ENCODE measurements around the gene CRY2. TPM values are rescaled to one million over a fixed set of nuclear protein-coding genes. Genes with fewer than 3 reads are reported as not detected.

The CRY2 gene
- total RNA-seq, 1 experiment from 2014 or later: 16.1 TPM

DNA sequence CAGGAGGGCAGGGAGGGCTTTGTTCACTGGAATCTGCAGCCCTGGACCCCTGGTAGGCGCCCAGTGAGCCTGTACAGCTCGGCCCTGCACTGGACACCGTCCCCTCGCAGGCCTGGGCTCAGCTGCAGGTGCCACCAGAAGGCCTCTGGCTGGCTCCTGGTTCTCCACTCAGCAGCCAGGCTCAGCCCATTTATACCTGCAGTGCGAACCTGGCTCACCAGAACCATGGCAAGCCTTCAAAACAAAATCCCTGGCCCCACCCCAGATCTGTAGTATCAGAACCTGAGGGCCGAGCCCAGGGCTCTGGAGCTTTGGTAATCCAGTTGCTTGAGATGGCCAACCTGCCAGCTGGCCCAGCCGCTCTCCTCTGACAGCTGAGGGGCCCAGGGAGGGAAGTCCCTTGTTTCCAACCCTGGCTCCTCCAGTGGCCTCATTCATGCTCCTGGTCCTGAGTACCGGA, 60.7 kb downstream of the CRY2 start:
- DNase-seq (ENCODE audit: low read depth in 1 of 2, low spot score in 2 of 2): no peak
- no peak overlapping the region for H3K27ac ChIP-seq
- H3K4me1 ChIP-seq (replicated peaks): no peaks in the 10 kb centered on the region
- peaks cover 39% of the 10 kb centered on the region for H3K36me3 ChIP-seq
- H3K27me3 ChIP-seq (replicated peaks): no peaks in the 10 kb centered on the region
- no peaks in the 10 kb centered on the region for H3K9me3 ChIP-seq (replicated peaks)
- no peak overlapping the region for H3K4me3 ChIP-seq

DNA sequence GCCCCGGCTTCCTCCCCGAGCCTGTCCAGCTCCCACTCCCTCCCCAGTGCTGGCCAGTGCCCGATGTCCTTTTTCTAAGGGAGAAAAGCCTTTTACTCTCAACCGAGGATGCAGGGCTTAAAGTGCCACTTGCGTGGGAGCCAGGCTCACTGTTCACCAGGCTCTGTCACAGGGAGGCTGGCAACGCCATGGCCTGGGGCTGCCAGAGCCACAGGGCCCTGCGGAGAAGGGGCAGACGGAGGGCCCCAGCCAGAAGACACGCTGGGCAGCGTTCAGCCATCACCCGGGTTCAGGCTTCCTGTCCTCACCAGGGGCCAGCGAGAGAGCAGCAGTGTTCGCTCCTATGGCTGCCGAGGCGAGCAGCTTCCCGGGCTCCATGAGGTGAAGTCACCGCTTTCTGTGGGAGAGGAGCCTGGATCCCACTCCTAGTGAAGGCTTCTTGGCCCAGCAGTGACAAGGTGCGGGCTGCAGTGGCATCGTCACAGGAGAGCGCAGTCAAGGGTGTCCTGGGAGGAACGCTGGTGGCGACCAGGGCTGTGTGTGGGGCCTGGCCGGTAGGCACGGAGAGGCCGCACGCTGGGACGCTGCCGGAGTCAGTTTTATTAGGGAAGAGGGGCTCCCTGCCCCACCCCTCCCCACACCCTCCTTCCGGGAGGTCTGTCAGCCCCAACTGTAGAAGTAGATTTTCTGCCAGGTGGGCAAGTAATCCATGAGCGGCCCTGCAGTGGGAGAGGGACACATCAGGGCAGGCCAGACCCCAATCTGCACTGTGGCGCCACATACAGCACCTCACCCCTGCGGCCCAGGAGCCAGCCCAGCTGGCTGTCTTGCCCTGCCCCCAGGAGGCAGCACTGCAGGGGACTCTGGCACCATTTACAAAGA, 62.6 kb downstream of the CRY2 start:
- Histone ChIP-seq H3K36me3 (peaks cover 58% of the 10 kb centered on the region), H3K4me3 (no peak overlapping the region), H3K27me3 (replicated peaks) (no peaks in the 10 kb centered on the region), H3K27ac (no peak overlapping the region), H3K9me3 (replicated peaks) (no peaks in the 10 kb centered on the region), H3K4me1 (replicated peaks) (no peaks in the 10 kb centered on the region)
- DNase-seq (ENCODE audit: low read depth in 1 of 2, low spot score in 2 of 2): no peak

DNA sequence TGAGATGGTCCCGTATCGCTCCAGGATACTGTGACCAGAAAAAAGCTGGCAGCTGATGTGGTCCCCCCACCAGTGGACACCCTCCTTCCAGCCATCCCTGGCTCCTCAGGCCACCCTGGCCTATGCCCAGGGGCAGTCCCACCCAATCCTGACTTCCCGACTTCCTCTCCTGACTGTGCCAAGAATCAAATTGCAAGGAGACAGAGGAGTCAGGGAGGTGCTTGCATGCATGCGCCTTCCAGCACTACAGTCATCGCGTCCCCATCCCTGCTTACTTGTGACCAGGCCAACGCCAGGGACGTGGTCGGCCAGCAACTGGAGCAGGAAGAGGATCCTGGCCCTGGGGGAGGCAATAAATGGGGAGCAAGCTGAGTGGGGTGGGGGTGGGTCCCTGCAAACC, 63.3 kb downstream of the CRY2 start:
- no peak for DNase-seq (ENCODE audit: low read depth in 1 of 2, low spot score in 2 of 2)
- peaks cover 66% of the 10 kb centered on the region for H3K36me3 ChIP-seq
- H3K27me3 ChIP-seq (replicated peaks): no peaks in the 10 kb centered on the region
- H3K9me3 ChIP-seq (replicated peaks): no peaks in the 10 kb centered on the region
- H3K4me3 ChIP-seq: no peak overlapping the region
- H3K27ac ChIP-seq: no peak overlapping the region
- no peaks in the 10 kb centered on the region for H3K4me1 ChIP-seq (replicated peaks)

DNA sequence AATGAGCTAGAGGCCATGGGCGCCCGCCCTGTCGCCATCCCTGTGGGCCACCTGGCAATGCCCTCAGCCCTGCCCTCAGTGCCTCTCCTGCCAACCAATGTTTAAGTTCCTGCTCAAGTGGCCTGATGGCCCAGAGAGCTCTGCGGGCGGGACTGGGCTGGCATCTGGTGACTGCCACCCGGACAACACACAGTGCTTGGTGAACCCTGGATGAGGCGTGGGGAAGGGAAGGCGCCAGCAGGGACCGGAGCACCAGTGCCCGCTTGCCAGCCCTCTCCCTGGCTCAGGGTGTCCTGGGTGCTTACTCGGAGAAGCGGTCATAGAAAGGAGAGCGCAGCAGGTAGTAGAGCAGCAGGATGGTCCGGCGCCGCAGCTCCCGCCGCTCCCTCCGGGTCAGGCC, 66.2 kb downstream of the CRY2 start:
- no peaks in the 10 kb centered on the region for H3K27me3 ChIP-seq (replicated peaks)
- H3K36me3 ChIP-seq: peaks cover 81% of the 10 kb centered on the region
- DNase-seq (ENCODE audit: low read depth in 1 of 2, low spot score in 2 of 2): no peak
- H3K9me3 ChIP-seq (replicated peaks): no peaks in the 10 kb centered on the region
- no peak overlapping the region for H3K27ac ChIP-seq
- peaks cover 13% of the 10 kb centered on the region for H3K4me1 ChIP-seq (replicated peaks)
- no peak overlapping the region for H3K4me3 ChIP-seq

DNA sequence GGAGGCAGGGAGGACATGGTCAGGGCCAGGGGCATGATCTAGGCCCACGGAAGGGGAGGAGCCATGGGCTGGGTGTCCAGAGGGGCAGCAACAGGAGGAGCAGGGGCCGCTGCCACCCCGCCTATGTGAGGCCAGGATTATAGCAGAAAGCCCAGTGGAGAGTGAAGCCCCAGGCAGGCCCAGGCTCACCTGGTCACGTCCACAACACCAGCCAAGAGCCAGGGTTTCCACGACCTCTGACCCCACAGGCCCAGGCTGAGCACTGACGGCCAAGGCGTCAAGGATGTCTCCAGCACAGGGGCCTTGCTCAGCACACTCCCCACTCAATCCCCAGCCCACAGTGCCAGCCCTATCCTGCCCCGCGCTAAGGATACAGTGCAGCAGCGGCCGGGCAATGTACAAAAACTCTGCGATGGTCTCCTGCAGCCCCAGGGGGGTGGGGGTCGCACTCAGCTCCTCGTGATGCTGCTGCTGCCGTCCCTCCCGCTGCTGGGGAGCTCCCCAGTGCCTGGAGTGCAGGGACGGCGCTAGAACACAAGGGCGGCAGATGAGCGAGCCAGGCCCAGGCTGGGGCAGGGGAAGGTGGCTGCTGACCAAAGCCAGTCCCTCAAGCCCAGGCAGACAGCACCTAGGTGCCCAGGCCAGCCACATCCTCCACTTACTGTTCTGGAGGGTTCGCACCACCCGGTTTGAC, 66.8 kb downstream of the CRY2 start:
- Histone ChIP-seq H3K27me3 (replicated peaks) (no peaks in the 10 kb centered on the region), H3K36me3 (peaks cover 79% of the 10 kb centered on the region), H3K4me3 (no peak overlapping the region), H3K9me3 (replicated peaks) (no peaks in the 10 kb centered on the region), H3K27ac (no peak overlapping the region), H3K4me1 (replicated peaks) (peaks cover 13% of the 10 kb centered on the region)
- no peak for DNase-seq (ENCODE audit: low read depth in 1 of 2, low spot score in 2 of 2)

DNA sequence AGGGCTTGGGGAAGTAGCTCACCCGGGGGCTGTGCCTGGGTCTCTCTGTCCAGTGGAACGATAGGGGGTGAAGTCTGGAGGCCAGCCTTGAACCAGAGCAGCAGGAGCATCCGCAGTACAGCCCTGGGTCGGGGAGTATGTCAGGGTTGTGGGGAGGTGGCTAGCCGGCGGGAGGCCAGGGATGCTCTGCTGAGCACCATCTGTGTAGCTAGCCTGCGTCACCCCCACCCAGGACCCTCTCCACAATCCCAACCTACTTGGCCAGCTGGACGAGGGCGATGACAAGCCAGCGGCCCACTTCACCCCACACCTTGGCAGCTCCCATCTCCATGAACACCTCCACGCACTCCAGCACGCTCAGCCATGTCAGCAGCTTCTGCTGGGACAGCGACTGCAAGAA, 68.2 kb downstream of the CRY2 start:
- Histone ChIP-seq H3K9me3 (replicated peaks) (no peaks in the 10 kb centered on the region), H3K27me3 (replicated peaks) (no peaks in the 10 kb centered on the region), H3K36me3 (peaks cover 66% of the 10 kb centered on the region), H3K4me3 (no peak overlapping the region), H3K4me1 (replicated peaks) (peaks cover 13% of the 10 kb centered on the region), H3K27ac (no peak overlapping the region)
- DNase-seq (ENCODE audit: low read depth in 1 of 2, low spot score in 2 of 2): no peak

DNA sequence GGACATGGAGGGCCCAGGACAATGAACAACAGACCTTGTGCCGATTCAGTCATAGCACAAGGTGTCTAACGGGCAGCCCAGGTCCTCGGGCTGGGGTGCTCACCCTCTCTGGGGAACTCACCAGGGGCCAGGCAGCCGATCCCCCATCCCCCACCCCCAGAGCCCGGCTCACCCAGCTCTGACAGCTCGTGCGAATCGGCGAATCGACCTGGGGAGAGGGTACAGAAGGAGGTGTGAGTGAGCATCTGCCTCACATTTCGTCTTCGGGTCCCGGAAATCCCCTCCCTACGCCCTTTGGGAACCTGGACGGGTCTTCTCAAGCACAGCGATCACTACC, 70.0 kb downstream of the CRY2 start:
- H3K36me3 ChIP-seq: peaks cover 48% of the 10 kb centered on the region
- H3K4me1 ChIP-seq (replicated peaks): peaks cover 15% of the 10 kb centered on the region
- H3K9me3 ChIP-seq (replicated peaks): no peaks in the 10 kb centered on the region
- DNase-seq (ENCODE audit: low read depth in 1 of 2, low spot score in 2 of 2): no peak
- H3K27ac ChIP-seq: peak overlapping the region; percentile 68
- peak overlapping the region; percentile 75 for H3K4me3 ChIP-seq
- peaks cover 7% of the 10 kb centered on the region for H3K27me3 ChIP-seq (replicated peaks)

DNA sequence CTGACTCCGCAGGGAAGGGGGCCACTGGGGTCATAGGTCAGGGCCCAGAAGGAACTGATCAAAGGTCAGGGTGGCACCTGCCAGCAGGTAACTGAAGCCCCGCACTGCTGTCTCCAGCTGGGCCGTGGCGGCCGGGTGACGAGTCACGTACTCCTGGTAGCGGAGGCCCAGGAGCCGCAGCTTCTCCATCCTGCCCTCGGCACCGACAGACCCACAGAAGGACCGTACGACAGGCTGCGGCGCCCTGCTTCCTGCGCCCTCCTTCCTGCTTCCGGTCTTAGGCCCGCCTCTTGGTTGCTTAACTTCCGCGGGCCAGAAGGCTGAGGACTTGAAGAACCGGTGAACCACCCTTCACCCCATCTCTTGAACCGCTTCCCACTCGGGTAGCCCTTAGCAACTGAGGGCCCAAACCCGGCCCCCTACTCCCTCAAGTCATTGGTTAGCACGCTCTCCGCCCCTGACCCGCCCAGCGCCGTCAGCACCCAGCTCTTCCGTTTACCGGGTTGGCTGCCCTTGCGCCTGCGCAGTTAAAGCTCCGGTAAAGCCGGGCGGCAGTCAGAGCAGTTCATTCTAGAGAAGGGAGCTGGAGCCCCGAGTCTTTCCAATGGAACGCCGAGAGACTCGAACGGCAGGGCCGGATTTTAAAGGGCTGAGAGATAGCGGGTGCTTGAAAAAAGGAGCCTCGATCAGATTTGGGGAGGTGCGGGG, 70.5 kb downstream of the CRY2 start, which contains the start of gene PEX16:
Gene PEX16, minus strand, starts transcription at position 255 of the 708 bp plus-strand sequence. Its CDS starts 66 bp downstream, at position 189.
- peak; percentile 99 for DNase-seq (ENCODE audit: low read depth in 1 of 2, low spot score in 2 of 2)
- Histone ChIP-seq H3K9me3 (replicated peaks) (no peaks in the 10 kb centered on the region), H3K4me3 (peak within 1 kb of the TSS; percentile 75), H3K36me3 (peaks cover 43% of the 10 kb centered on the region), H3K27me3 (replicated peaks) (peaks cover 12% of the 10 kb centered on the region), H3K4me1 (replicated peaks) (peaks cover 20% of the 10 kb centered on the region), H3K27ac (peak within 1 kb of the TSS; percentile 68)

DNA sequence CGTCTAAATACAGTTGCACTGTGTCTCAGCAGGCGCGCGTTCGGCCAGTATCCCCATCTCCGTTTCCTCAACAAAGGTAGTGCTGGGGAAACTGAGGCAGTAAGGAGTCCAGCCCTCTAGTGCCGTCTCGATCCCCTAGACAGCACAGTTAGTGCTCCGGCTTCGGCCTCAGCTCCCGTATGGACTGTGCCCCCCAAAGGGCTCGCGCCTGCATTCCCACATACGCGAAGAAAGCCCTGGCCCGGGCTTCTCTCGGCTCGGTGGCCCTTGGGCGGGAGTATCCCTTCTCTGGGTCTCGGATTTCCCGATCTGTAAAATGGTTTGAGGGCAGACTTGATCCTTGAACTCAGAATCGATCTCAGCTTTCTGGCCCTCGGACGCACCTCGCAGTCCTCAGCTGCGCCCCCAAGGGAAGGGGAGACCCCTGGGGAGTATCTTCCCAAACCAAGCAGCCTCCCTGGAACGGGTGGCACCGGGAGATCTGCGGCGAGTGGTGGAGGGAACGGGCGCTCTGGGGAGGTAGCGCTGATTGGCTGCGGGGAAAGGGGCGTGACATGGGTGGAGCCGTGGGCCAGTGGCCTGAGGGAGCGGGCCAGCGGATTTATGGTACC, 71.2 kb downstream of the CRY2 start:
- Histone ChIP-seq H3K9me3 (replicated peaks) (peaks cover 4% of the 10 kb centered on the region), H3K4me3 (peak overlapping the region; percentile 75), H3K27me3 (replicated peaks) (peaks cover 19% of the 10 kb centered on the region), H3K27ac (no peak overlapping the region), H3K4me1 (replicated peaks) (peaks cover 26% of the 10 kb centered on the region), H3K36me3 (peaks cover 37% of the 10 kb centered on the region)
- DNase-seq (ENCODE audit: low read depth in 1 of 2, low spot score in 2 of 2): peak; percentile 81 to 88

DNA sequence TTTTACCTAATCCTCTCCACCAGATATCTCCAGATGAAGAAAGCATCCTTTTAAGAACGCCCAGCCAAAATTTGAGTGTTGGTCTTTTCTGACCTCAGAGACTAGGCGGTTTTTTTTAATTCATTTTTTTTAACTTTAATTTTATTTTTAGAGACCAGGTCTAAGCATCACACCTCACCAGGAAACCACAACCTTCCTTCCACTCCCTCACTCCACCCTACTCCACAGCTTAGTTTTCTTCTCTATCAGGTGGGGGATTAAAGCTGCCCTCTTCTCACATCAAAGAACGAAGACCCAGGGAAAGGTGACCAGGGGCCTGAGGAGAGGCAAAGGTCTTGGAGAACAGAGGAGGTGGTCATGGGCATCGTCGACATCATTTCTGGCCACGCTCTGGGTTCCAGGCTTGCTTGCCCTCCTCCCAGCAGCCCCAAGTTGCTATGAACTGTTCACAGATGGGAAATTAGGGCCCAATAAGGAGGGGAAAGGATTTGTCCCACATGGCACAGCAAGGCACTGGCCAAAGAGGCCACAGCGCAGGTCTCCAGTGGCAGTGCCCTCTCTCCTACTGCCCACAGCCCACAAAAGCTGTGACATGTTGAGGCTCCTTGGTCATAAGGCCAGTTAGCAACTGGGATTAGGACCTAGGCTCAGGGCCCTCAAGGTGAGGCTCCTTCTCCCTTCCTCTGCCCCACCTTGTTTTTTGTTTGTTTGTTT, 71.8 kb downstream of the CRY2 start:
- Histone ChIP-seq H3K27me3 (replicated peaks) (peaks cover 23% of the 10 kb centered on the region), H3K4me1 (replicated peaks) (peaks cover 26% of the 10 kb centered on the region), H3K27ac (no peak overlapping the region), H3K9me3 (replicated peaks) (peaks cover 5% of the 10 kb centered on the region), H3K36me3 (peaks cover 30% of the 10 kb centered on the region), H3K4me3 (peak overlapping the region; percentile 75)
- DNase-seq (ENCODE audit: low read depth in 1 of 2, low spot score in 2 of 2): no peak

DNA sequence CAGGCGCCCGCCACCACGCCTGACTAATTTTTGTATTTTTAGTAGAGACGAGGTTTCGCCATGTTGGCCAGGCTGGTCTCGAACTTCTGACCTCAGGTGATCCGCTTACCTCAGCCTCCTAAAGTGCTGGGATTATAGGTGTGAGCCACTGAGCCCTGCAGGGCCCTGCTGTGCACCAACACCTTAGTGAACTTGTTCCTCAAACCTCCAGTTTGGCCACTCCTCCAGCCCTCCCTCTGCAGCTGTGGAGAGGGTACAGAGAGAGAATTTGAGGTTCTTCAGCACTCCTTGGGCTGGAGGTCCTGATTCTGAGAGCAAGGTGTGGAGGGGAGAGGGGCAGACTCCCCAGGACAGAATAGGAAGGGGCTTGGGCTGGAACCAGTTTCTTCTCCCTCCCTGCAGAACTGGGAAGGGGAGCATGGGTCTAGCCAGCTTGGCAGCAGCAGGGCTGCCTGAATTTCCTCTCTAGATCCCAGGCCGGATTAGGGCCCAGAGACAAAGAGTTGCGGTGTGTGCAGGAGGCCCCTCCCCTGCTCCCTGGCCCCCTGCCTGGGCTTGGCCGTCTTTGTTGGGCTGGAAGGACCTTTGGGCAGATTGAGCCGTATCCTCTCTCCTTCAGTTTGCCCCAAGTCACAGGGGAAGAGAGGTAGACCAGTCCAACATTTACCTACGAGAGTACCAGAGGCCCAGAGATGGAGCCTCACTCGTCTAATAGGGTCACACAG, 72.7 kb downstream of the CRY2 start:
- Histone ChIP-seq H3K4me1 (replicated peaks) (peaks cover 26% of the 10 kb centered on the region), H3K27ac (no peak overlapping the region), H3K4me3 (no peak overlapping the region), H3K9me3 (replicated peaks) (peaks cover 5% of the 10 kb centered on the region), H3K36me3 (peaks cover 22% of the 10 kb centered on the region), H3K27me3 (replicated peaks) (peaks cover 31% of the 10 kb centered on the region)
- DNase-seq (ENCODE audit: low read depth in 1 of 2, low spot score in 2 of 2): no peak

DNA sequence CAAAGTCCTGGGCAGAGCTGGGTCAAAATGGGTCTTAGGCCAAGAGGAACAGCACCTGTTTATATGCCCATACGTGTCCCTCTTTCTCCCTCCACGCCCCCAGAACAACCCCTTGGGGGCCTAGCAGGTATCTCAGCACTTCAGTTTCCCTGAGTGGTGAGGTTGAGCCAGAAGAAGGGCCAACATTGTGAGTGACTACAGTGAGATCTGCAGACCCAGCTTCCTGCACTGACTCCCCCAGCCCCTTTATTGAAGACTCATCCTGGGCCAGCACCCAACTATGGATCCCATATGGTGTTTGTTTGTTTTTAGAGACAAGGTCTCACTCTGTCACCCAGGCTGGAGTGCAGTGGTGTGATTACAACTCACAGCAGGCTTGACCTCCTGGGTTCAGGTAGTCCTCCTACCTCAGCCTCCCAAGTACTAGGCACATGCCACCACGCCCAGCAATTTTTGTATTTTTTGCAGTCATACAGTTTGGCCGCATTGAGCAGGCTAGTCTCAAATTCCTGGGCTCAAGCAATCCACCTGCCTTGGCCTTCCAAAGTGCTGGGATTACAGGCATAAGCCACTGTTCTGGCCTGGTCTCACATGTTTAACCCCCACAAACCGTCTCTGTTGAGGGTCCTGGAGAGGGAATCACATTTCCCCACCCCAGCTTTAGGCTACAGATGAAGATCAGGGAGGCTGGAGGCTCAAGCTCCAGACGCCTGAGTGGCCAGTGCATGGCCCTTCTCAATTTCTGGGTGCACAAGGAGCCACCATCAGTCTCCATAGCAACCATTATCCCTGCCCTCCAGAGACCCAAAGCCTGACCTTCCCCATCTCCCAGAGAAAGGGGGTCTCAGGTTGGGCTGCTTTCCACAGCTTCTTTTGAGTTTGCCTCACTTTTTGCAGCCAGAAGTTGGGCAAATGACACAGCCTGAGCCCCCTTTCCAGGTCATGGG, 73.5 kb downstream of the CRY2 start:
- H3K27ac ChIP-seq: no peak overlapping the region
- no peak overlapping the region for H3K4me3 ChIP-seq
- H3K9me3 ChIP-seq (replicated peaks): peaks cover 5% of the 10 kb centered on the region
- peaks cover 26% of the 10 kb centered on the region for H3K4me1 ChIP-seq (replicated peaks)
- DNase-seq (ENCODE audit: low read depth in 1 of 2, low spot score in 2 of 2): no peak
- peaks cover 13% of the 10 kb centered on the region for H3K36me3 ChIP-seq
- H3K27me3 ChIP-seq (replicated peaks): peaks cover 34% of the 10 kb centered on the region

All from SJSA1 (cell line).